HCT116 (cell line): ENCODE results near the gene THRA.

ENCODE experiments used
- CTCF ChIP-seq, 3 experiments: fragments of 200-600 bp in 1 of 3; sonication (generic) in 1 of 3; IDR thresholded peaks in 2 of 3; conservative IDR thresholded peaks in 1 of 3; 2 replicates each; pipeline ENCODE4 v1.5.1; 2012 to 2017; ENCODE audit warnings: low read depth in 2 of 3, low read length in 2 of 3, antibody characterized with exemption in 1 of 3, borderline replicate concordance in 1 of 3, control low read depth in 1 of 3, mild to moderate bottlenecking in 1 of 3, mixed read lengths in 1 of 3, mixed run types in 1 of 3, moderate library complexity in 1 of 3; ENCODE audit not compliant: insufficient read depth in 1 of 3
- FOSL1 ChIP-seq: IDR thresholded peaks from 2 replicates; pipeline ENCODE4 v1.6.1; 2012; ENCODE audit warnings: low read depth
- POLR2A ChIP-seq: IDR thresholded peaks from 2 replicates; pipeline ENCODE4 v1.7.0; 2011; ENCODE audit warnings: borderline replicate concordance; ENCODE audit not compliant: insufficient read depth, insufficient read length; ENCODE audit errors: extremely low read depth
- POLR2AphosphoS5 ChIP-seq: IDR thresholded peaks from 2 replicates; pipeline ENCODE4 v1.6.1; 2011; ENCODE audit warnings: mild to moderate bottlenecking, low read depth, low read length, moderate library complexity
- RAD21 ChIP-seq: IDR thresholded peaks from 2 replicates; pipeline ENCODE4 v1.6.1; 2012; ENCODE audit warnings: low read depth, mild to moderate bottlenecking
- SIN3A ChIP-seq: IDR thresholded peaks from 2 replicates; pipeline ENCODE4 v1.6.1; 2012; ENCODE audit warnings: low read depth
- YY1 ChIP-seq: IDR thresholded peaks from 2 replicates; pipeline ENCODE4 v1.6.1; 2011; ENCODE audit warnings: low read length, low read depth, moderate library complexity, mild to moderate bottlenecking; ENCODE audit not compliant: insufficient replicate concordance; ENCODE audit errors: extremely low read depth

DNA sequence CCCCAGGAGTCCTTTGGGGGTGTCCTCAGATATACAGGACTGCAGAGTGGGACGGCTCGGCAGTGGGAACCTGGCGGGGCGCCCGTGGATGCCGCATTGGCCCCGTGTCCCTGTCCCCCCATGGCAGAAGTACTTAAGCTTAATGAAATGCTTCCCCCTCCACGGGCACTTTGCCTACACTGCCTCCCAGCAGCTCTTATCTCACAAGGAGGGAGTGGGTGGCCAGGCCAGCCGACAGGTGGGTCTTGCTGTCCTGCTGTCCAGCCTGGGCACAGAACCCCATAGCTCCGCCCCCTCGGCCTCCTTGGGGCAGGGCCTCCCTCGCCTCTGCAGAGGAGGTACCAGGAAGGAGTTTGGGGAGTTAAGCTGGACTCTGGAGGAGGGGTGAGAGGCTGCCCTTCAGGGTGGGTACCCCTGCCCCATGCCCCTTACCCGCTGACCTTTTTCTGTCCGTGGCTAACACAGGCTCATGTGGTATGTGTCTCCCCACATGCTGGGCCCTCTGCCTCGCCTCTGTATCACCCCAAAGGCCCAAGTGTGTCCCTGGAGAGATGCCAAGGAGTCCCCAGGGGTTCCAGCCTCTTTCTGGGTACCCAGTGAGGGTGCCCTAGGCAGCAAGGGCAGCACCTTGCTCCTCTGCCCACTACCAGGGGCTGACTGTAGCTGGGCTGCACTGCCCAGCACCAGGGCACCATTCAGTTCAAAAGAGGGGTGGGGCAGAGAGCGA is 8.7 kb downstream of the THRA start:
- TF ChIP-seq POLR2A (no peak), POLR2AphosphoS5 (no peak), SIN3A (no peak), FOSL1 (no peak), RAD21 (no peak), YY1 (no peak), CTCF (IDR thresholded peaks at IDR 0.05 in 2 of 3, conservative IDR thresholded peaks at IDR 0.05 in 1 of 3; ENCODE audit: borderline replicate concordance in 1 of 3, insufficient read depth in 1 of 3, low read depth in 2 of 3, low read length in 2 of 3) (no peak)
